ENCODE results near the gene CYFIP1. TPM values are rescaled to one million over a fixed set of nuclear protein-coding genes. Genes with fewer than 3 reads are reported as not detected.

The CYFIP1 gene
- total RNA-seq, 2 experiments from 2014 or later, result 23.1 to 24.9 TPM

- Mint-ChIP-seq H3K27me3 (no peaks in the 10 kb centered on the region), H3K27ac (no peak overlapping the region), H3K9me3 (no peaks in the 10 kb centered on the region), H3K4me3 (no peak overlapping the region), H3K36me3 (ENCODE audit: low read depth) (no peaks in the 10 kb centered on the region), H3K4me1 (peaks cover 15% of the 10 kb centered on the region)
- CTCF ChIA-PET, result no interaction called here
- POLR2A ChIA-PET, result no interaction called here
- DNase-seq, result no peak
Measured at GRCh38 chr15:22951381-22952280, 28.5 kb downstream of the CYFIP1 start.

GRCh38 chr15:22951031-22951380 lies 29.2 kb downstream of the CYFIP1 start:
- Mint-ChIP-seq H3K27ac (no peak overlapping the region), H3K36me3 (ENCODE audit: low read depth) (no peaks in the 10 kb centered on the region), H3K9me3 (no peaks in the 10 kb centered on the region), H3K4me1 (peaks cover 15% of the 10 kb centered on the region), H3K4me3 (no peak overlapping the region), H3K27me3 (no peaks in the 10 kb centered on the region)
- ChIA-PET CTCF (no interaction called here), POLR2A (no interaction called here)
- DNase-seq, result no peak

GRCh38 chr15:22950256-22950990 lies 29.7 kb downstream of the CYFIP1 start:
- H3K9me3 Mint-ChIP-seq, result no peaks in the 10 kb centered on the region
- ChIA-PET CTCF (no interaction called here), POLR2A (no interaction called here)
- no peaks in the 10 kb centered on the region for H3K36me3 Mint-ChIP-seq (ENCODE audit: low read depth)
- no peak overlapping the region for H3K27ac Mint-ChIP-seq
- no peak for DNase-seq
- H3K4me3 Mint-ChIP-seq, result no peak overlapping the region
- H3K27me3 Mint-ChIP-seq, result no peaks in the 10 kb centered on the region
- peaks cover 15% of the 10 kb centered on the region for H3K4me1 Mint-ChIP-seq

- Mint-ChIP-seq H3K4me1 (peaks cover 15% of the 10 kb centered on the region), H3K27me3 (no peaks in the 10 kb centered on the region), H3K4me3 (no peak overlapping the region), H3K9me3 (no peaks in the 10 kb centered on the region), H3K27ac (no peak overlapping the region), H3K36me3 (ENCODE audit: low read depth) (no peaks in the 10 kb centered on the region)
- no peak for DNase-seq
- ChIA-PET POLR2A (no interaction called here), CTCF (interaction anchor here (1.1 kb wide), 1 partner anchor 10 kb away, joined by 3 read pairs; no protein-coding TSS in a partner anchor)
Measured at GRCh38 chr15:22949074-22949547, 31.1 kb downstream of the CYFIP1 start.

- Mint-ChIP-seq H3K9me3 (no peaks in the 10 kb centered on the region), H3K27me3 (no peaks in the 10 kb centered on the region), H3K4me3 (no peak overlapping the region), H3K4me1 (peaks cover 15% of the 10 kb centered on the region), H3K27ac (no peak overlapping the region), H3K36me3 (ENCODE audit: low read depth) (peaks cover 3% of the 10 kb centered on the region)
- ChIA-PET POLR2A (no interaction called here), CTCF (no interaction called here)
- DNase-seq, result no peak
Measured at GRCh38 chr15:22948056-22948455, 32.1 kb downstream of the CYFIP1 start.

- ChIA-PET CTCF (no interaction called here), POLR2A (no interaction called here)
- H3K4me1 Mint-ChIP-seq, result peaks cover 15% of the 10 kb centered on the region
- H3K36me3 Mint-ChIP-seq (ENCODE audit: low read depth), result peaks cover 3% of the 10 kb centered on the region
- H3K9me3 Mint-ChIP-seq, result no peaks in the 10 kb centered on the region
- no peak for DNase-seq
- no peak overlapping the region for H3K27ac Mint-ChIP-seq
- no peak overlapping the region for H3K4me3 Mint-ChIP-seq
- H3K27me3 Mint-ChIP-seq, result no peaks in the 10 kb centered on the region
Measured at GRCh38 chr15:22947101-22948000, 32.8 kb downstream of the CYFIP1 start.

- Mint-ChIP-seq H3K27ac (no peak overlapping the region), H3K4me1 (peaks cover 15% of the 10 kb centered on the region), H3K27me3 (no peaks in the 10 kb centered on the region), H3K9me3 (no peaks in the 10 kb centered on the region), H3K36me3 (ENCODE audit: low read depth) (peaks cover 3% of the 10 kb centered on the region), H3K4me3 (no peak overlapping the region)
- ChIA-PET POLR2A (no interaction called here), CTCF (no interaction called here)
- DNase-seq, result no peak
Measured at GRCh38 chr15:22945071-22945470, 35.1 kb downstream of the CYFIP1 start.

GRCh38 chr15:22944651-22945050 lies 35.5 kb downstream of the CYFIP1 start:
- Mint-ChIP-seq H3K27me3 (no peaks in the 10 kb centered on the region), H3K9me3 (no peaks in the 10 kb centered on the region), H3K4me3 (no peak overlapping the region), H3K27ac (no peak overlapping the region), H3K36me3 (ENCODE audit: low read depth) (peaks cover 3% of the 10 kb centered on the region), H3K4me1 (peaks cover 15% of the 10 kb centered on the region)
- CTCF ChIA-PET, result no interaction called here
- POLR2A ChIA-PET, result no interaction called here
- DNase-seq, result no peak

GRCh38 chr15:22942877-22943276 lies 37.3 kb downstream of the CYFIP1 start:
- Mint-ChIP-seq H3K4me1 (peaks cover 2% of the 10 kb centered on the region), H3K36me3 (ENCODE audit: low read depth) (peaks cover 3% of the 10 kb centered on the region), H3K4me3 (no peak overlapping the region), H3K9me3 (no peaks in the 10 kb centered on the region), H3K27ac (no peak overlapping the region), H3K27me3 (no peaks in the 10 kb centered on the region)
- POLR2A ChIA-PET, result no interaction called here
- CTCF ChIA-PET, result no interaction called here
- DNase-seq, result no peak

- Mint-ChIP-seq H3K9me3 (no peaks in the 10 kb centered on the region), H3K27ac (no peak overlapping the region), H3K4me1 (peaks cover 2% of the 10 kb centered on the region), H3K27me3 (no peaks in the 10 kb centered on the region), H3K4me3 (no peak overlapping the region), H3K36me3 (ENCODE audit: low read depth) (peaks cover 3% of the 10 kb centered on the region)
- no peak for DNase-seq
- POLR2A ChIA-PET, result no interaction called here
- CTCF ChIA-PET, result no interaction called here
Measured at GRCh38 chr15:22942306-22942855, 37.8 kb downstream of the CYFIP1 start.

- Mint-ChIP-seq H3K27me3 (no peaks in the 10 kb centered on the region), H3K27ac (no peak overlapping the region), H3K4me1 (peaks cover 8% of the 10 kb centered on the region), H3K36me3 (ENCODE audit: low read depth) (peaks cover 3% of the 10 kb centered on the region), H3K9me3 (no peaks in the 10 kb centered on the region), H3K4me3 (no peak overlapping the region)
- ChIA-PET POLR2A (no interaction called here), CTCF (interaction anchor here (0.6 kb wide), 1 partner anchor 11 kb away, joined by 3 read pairs; no protein-coding TSS in a partner anchor)
- no peak for DNase-seq
Measured at GRCh38 chr15:22941179-22941578, 39.0 kb downstream of the CYFIP1 start.

- Mint-ChIP-seq H3K4me1 (peaks cover 8% of the 10 kb centered on the region), H3K9me3 (no peaks in the 10 kb centered on the region), H3K27me3 (no peaks in the 10 kb centered on the region), H3K36me3 (ENCODE audit: low read depth) (peaks cover 3% of the 10 kb centered on the region), H3K27ac (no peak overlapping the region), H3K4me3 (no peak overlapping the region)
- ChIA-PET POLR2A (no interaction called here), CTCF (interaction anchor here (1.3 kb wide), 1 partner anchor 9 kb away, joined by 3 read pairs; no protein-coding TSS in a partner anchor)
- no peak for DNase-seq
Measured at GRCh38 chr15:22939652-22940061, 40.5 kb downstream of the CYFIP1 start.

- no peak for DNase-seq
- H3K36me3 Mint-ChIP-seq (ENCODE audit: low read depth), result peaks cover 3% of the 10 kb centered on the region
- H3K4me3 Mint-ChIP-seq, result no peak overlapping the region
- H3K4me1 Mint-ChIP-seq, result peaks cover 8% of the 10 kb centered on the region
- no peaks in the 10 kb centered on the region for H3K9me3 Mint-ChIP-seq
- ChIA-PET POLR2A (no interaction called here), CTCF (interaction anchor here (1.3 kb wide), 1 partner anchor 10 kb away, joined by 3 read pairs; no protein-coding TSS in a partner anchor)
- H3K27ac Mint-ChIP-seq, result no peak overlapping the region
- no peaks in the 10 kb centered on the region for H3K27me3 Mint-ChIP-seq
Measured at GRCh38 chr15:22939051-22939450, 41.1 kb downstream of the CYFIP1 start.
